ENCODE measurements around the gene SNAPC2. TPM values are rescaled to one million over a fixed set of nuclear protein-coding genes. Genes with fewer than 3 reads are reported as not detected.
A peak's percentile ranks its signal among the peaks of the same experiment; 100 is the strongest.

Gene SNAPC2
- total RNA-seq, 1 donor from 2014 or later: 15.2 TPM

DNA sequence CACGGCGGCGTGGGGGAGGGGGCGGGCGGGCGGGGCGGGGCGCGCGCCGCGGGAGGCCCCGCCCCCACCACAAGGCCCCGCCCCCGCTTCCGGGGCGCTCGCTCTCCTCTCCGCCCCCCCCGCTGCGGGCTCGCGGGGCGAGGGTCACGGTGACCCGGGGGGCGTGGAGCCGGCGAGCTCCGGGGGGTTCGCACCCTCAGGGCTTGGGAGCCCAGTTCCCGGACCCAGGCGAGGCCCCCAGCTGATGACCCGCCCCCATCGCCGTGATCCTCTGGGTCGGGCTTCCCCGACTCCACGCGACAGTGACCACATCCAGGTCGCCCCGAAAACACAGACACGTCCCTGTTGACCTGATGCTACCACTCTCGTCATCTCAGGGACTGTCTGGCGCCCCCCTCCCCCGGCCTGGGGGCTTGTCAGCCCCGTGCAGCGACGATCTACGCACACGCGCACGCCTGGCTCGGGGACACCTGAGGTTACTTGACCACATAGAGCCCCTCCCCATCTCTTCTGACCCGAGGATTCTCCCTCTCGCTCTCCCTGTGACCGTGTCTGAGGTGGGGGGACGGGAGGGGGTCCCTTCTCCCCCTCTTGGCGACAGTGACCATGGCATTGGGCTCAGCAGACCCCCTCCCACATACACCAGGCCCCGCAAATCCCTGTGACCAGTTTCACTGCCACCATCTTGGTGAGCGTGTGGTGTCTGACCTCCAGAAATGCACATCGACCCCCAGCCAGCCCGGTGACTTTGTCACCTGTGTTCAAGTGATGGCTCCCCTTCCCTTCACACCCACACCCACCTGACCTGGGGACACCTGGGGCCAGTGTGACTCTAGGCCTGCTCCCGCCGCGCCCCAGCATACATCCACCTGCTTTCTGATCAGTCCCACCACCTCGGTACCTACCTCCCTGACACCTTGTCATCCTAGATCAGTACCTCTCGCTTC, 15.8 kb upstream of the SNAPC2 start:
- Histone ChIP-seq H3K4me3 (ENCODE audit: insufficient read depth, low read depth, low read length) (peak overlapping the region; percentile 81), H4K20me1 (ENCODE audit: insufficient read depth, low read length) (peaks cover 47% of the 10 kb centered on the region), H3K4me2 (ENCODE audit: low read length) (peak overlapping the region; percentile 100), H3K36me3 (ENCODE audit: insufficient read depth, low read length) (no peaks in the 10 kb centered on the region), H3K79me2 (ENCODE audit: insufficient read depth, low read length) (peaks cover 45% of the 10 kb centered on the region), H3K27ac (ENCODE audit: low read depth, low read length) (peak overlapping the region; percentile 77), H2AFZ (ENCODE audit: low read depth, low read length) (peak overlapping the region; percentile 59), H3K27me3 (ENCODE audit: insufficient read depth, low read length) (no peaks in the 10 kb centered on the region), H3K9me3 (ENCODE audit: insufficient read depth, low read depth, low read length) (no peaks in the 10 kb centered on the region), H3K4me1 (ENCODE audit: insufficient read depth, low read length) (peaks cover 21% of the 10 kb centered on the region), H3K9ac (ENCODE audit: low read length) (peak overlapping the region; percentile 92)
- H3K27ac Mint-ChIP-seq (ENCODE audit: unreplicated experiment): peak overlapping the region; percentile 89
- peaks cover 2% of the 10 kb centered on the region for H3K9me3 Mint-ChIP-seq (ENCODE audit: unreplicated experiment)
- no peak for FAIRE-seq
- peak overlapping the region; percentile 87 for H3K4me3 Mint-ChIP-seq (ENCODE audit: unreplicated experiment)
- no peak for DNase-seq (ENCODE audit: low read depth)
- TF ChIP-seq, protein P1, sequence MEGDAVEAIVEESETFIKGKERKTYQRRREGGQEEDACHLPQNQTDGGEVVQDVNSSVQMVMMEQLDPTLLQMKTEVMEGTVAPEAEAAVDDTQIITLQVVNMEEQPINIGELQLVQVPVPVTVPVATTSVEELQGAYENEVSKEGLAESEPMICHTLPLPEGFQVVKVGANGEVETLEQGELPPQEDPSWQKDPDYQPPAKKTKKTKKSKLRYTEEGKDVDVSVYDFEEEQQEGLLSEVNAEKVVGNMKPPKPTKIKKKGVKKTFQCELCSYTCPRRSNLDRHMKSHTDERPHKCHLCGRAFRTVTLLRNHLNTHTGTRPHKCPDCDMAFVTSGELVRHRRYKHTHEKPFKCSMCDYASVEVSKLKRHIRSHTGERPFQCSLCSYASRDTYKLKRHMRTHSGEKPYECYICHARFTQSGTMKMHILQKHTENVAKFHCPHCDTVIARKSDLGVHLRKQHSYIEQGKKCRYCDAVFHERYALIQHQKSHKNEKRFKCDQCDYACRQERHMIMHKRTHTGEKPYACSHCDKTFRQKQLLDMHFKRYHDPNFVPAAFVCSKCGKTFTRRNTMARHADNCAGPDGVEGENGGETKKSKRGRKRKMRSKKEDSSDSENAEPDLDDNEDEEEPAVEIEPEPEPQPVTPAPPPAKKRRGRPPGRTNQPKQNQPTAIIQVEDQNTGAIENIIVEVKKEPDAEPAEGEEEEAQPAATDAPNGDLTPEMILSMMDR (IDR thresholded peaks at IDR 0.05; ENCODE audit: insufficient read depth, low read depth, low read length): no peak
- no peak for TF ChIP-seq EZH2 (IDR thresholded peaks at IDR 0.05; ENCODE audit: insufficient read depth, low read length)
- H3K4me1 Mint-ChIP-seq (ENCODE audit: low read depth, unreplicated experiment): peaks cover 5% of the 10 kb centered on the region
- H3K27me3 Mint-ChIP-seq (ENCODE audit: low read depth, unreplicated experiment): no peaks in the 10 kb centered on the region
- peaks cover 7% of the 10 kb centered on the region for H3K36me3 Mint-ChIP-seq (ENCODE audit: low read depth, unreplicated experiment)

DNA sequence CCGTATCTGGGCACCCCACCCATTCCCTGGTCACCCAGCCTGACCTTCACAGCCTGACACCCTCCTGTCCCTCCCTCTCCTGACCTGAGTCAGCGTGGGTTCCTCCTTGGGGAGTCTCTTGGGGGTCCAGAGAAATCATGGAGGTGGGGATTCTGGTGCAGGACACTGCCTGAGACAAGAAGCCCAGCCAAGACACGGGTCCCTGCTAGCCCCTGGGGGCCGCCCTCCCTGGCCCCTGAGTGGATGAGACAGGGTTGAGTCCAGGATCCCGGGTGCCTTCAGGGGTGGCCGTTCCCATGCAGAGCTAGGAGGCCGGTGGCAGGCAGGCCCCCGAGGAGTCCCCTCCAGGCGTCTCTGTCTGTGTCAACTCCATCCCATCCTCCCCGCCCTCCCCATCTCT, 14.9 kb upstream of the SNAPC2 start:
- Mint-ChIP-seq H3K4me1 (ENCODE audit: low read depth, unreplicated experiment) (peaks cover 5% of the 10 kb centered on the region), H3K27ac (ENCODE audit: unreplicated experiment) (peak overlapping the region; percentile 89), H3K9me3 (ENCODE audit: unreplicated experiment) (peaks cover 2% of the 10 kb centered on the region), H3K27me3 (ENCODE audit: low read depth, unreplicated experiment) (no peaks in the 10 kb centered on the region), H3K4me3 (ENCODE audit: unreplicated experiment) (peak overlapping the region; percentile 87), H3K36me3 (ENCODE audit: low read depth, unreplicated experiment) (peaks cover 3% of the 10 kb centered on the region)
- no peak overlapping the region for H3K4me3 ChIP-seq (ENCODE audit: insufficient read depth, low read depth, low read length)
- no peaks in the 10 kb centered on the region for H3K9me3 ChIP-seq (ENCODE audit: insufficient read depth, low read depth, low read length)
- DNase-seq (ENCODE audit: low read depth): no peak
- H3K27me3 ChIP-seq (ENCODE audit: insufficient read depth, low read length): no peaks in the 10 kb centered on the region
- H3K4me1 ChIP-seq (ENCODE audit: insufficient read depth, low read length): peaks cover 21% of the 10 kb centered on the region
- TF ChIP-seq EZH2 (IDR thresholded peaks at IDR 0.05; ENCODE audit: insufficient read depth, low read length): no peak
- TF ChIP-seq, protein P1 (IDR thresholded peaks at IDR 0.05; ENCODE audit: insufficient read depth, low read depth, low read length): no peak
- FAIRE-seq: no peak
- peaks cover 45% of the 10 kb centered on the region for H3K79me2 ChIP-seq (ENCODE audit: insufficient read depth, low read length)
- no peaks in the 10 kb centered on the region for H3K36me3 ChIP-seq (ENCODE audit: insufficient read depth, low read length)
- H4K20me1 ChIP-seq (ENCODE audit: insufficient read depth, low read length): peaks cover 49% of the 10 kb centered on the region
- H3K27ac ChIP-seq (ENCODE audit: low read depth, low read length): no peak overlapping the region
- peak overlapping the region; percentile 92 for H3K9ac ChIP-seq (ENCODE audit: low read length)
- peak overlapping the region; percentile 100 for H3K4me2 ChIP-seq (ENCODE audit: low read length)
- no peak overlapping the region for H2AFZ ChIP-seq (ENCODE audit: low read depth, low read length)

DNA sequence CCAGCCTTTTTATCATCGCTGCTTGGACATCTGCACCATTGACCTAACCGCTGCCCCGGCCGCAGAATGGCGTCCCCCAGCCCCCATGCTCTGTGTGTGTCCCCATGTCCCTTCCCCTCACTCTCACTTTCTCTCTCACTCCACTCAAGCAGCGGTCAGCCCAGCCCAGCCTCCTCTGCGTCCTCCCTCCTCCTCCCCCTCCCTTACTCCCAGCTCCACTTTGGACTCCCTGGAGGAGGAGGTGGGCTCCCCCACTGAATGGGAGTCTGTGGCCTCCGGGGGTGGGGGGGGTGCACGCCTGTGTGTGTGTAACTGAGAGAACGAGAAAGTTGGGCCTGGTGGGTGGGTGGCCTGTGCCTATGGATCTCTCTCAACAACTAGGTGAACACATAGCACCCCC, 14.3 kb upstream of the SNAPC2 start:
- no peak overlapping the region for H2AFZ ChIP-seq (ENCODE audit: low read depth, low read length)
- H3K4me3 Mint-ChIP-seq (ENCODE audit: unreplicated experiment): peak overlapping the region; percentile 51
- peaks cover 2% of the 10 kb centered on the region for H3K9me3 Mint-ChIP-seq (ENCODE audit: unreplicated experiment)
- no peaks in the 10 kb centered on the region for H3K27me3 ChIP-seq (ENCODE audit: insufficient read depth, low read length)
- H3K36me3 ChIP-seq (ENCODE audit: insufficient read depth, low read length): no peaks in the 10 kb centered on the region
- no peaks in the 10 kb centered on the region for H3K27me3 Mint-ChIP-seq (ENCODE audit: low read depth, unreplicated experiment)
- H3K79me2 ChIP-seq (ENCODE audit: insufficient read depth, low read length): peaks cover 45% of the 10 kb centered on the region
- H3K9ac ChIP-seq (ENCODE audit: low read length): no peak overlapping the region
- peaks cover 21% of the 10 kb centered on the region for H3K4me1 ChIP-seq (ENCODE audit: insufficient read depth, low read length)
- no peak for DNase-seq (ENCODE audit: low read depth)
- H3K4me2 ChIP-seq (ENCODE audit: low read length): peak overlapping the region; percentile 100
- H3K36me3 Mint-ChIP-seq (ENCODE audit: low read depth, unreplicated experiment): no peaks in the 10 kb centered on the region
- H3K9me3 ChIP-seq (ENCODE audit: insufficient read depth, low read depth, low read length): no peaks in the 10 kb centered on the region
- FAIRE-seq: no peak
- peaks cover 5% of the 10 kb centered on the region for H3K4me1 Mint-ChIP-seq (ENCODE audit: low read depth, unreplicated experiment)
- peaks cover 49% of the 10 kb centered on the region for H4K20me1 ChIP-seq (ENCODE audit: insufficient read depth, low read length)
- no peak overlapping the region for H3K27ac ChIP-seq (ENCODE audit: low read depth, low read length)
- H3K27ac Mint-ChIP-seq (ENCODE audit: unreplicated experiment): no peak overlapping the region
- no peak overlapping the region for H3K4me3 ChIP-seq (ENCODE audit: insufficient read depth, low read depth, low read length)
- TF ChIP-seq EZH2 (IDR thresholded peaks at IDR 0.05; ENCODE audit: insufficient read depth, low read length): no peak
- TF ChIP-seq, protein P1 (IDR thresholded peaks at IDR 0.05; ENCODE audit: insufficient read depth, low read depth, low read length): no peak

All from astrocyte (in vitro differentiated cells and primary cell).